Measurements from ENCODE around the gene GALNT17.

DNA sequence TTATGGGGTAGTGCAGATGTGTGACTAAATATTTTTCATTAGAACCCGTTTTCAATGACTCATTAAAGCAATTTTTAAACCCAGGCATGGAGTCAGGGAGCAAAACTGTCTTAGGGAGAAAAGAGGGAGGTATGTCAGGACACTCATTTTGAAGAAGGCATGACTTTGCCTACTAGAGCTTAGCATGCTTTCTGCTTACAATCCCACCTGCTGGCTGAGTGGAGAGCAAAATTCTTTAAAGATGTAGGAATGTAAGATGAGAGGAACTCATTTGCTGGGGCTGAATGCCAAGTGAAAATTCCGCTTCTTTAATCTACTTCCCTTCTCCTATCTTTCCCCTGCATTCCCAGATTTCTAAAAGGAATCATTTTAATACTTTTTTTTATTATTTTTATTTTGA lies 232.6 kb downstream of the GALNT17 start:
- TF ChIP-seq POLR2A (IDR thresholded peaks at IDR 0.05; ENCODE audit: low read depth, low read length) (no peak), SPI1 (IDR thresholded peaks at IDR 0.05; ENCODE audit: low read depth, low read length) (no peak), TAF1 (IDR thresholded peaks at IDR 0.05; ENCODE audit: low read depth, low read length) (no peak), POLR2AphosphoS5 (IDR thresholded peaks at IDR 0.05; ENCODE audit: low read depth, low read length) (no peak), POU2F2 (IDR thresholded peaks at IDR 0.05; ENCODE audit: low read depth, low read length) (no peak)
